ENCODE measurements around the gene PLS1.
"Not testable (repeated sequence)": the region's sequence is repeated elsewhere in the genome, so short reads cannot be mapped to it uniquely, and the experiment has no call there.

The PLS1 gene

GRCh38 chr3:142597906-142598305 is 1.7 kb downstream of the PLS1 start:
- no peak for DNase-seq

- DNase-seq, result no peak
Observed at GRCh38 chr3:142601713-142602112, 5.5 kb downstream of the PLS1 start.

- DNase-seq, result no peak
Observed at GRCh38 chr3:142602619-142603385, 6.6 kb downstream of the PLS1 start.

- not testable (repeated sequence) for DNase-seq
Observed at GRCh38 chr3:142603386-142603705, 7.2 kb downstream of the PLS1 start.

- no peak for DNase-seq
Observed at GRCh38 chr3:142604940-142605339, 8.7 kb downstream of the PLS1 start.

GRCh38 chr3:142608631-142609030 is 12.4 kb downstream of the PLS1 start:
- DNase-seq, result no peak

GRCh38 chr3:142609136-142609535 is 12.9 kb downstream of the PLS1 start:
- no peak for DNase-seq

GRCh38 chr3:142611206-142611605 is 15.0 kb downstream of the PLS1 start:
- DNase-seq, result no peak

GRCh38 chr3:142613491-142613890 is 17.3 kb downstream of the PLS1 start:
- no peak for DNase-seq

GRCh38 chr3:142614059-142614626 is 17.9 kb downstream of the PLS1 start:
- no peak for DNase-seq

GRCh38 chr3:142615171-142615570 is 19.0 kb downstream of the PLS1 start:
- no peak for DNase-seq

- DNase-seq, result peak; percentile 59
Observed at GRCh38 chr3:142618917-142619461, 22.8 kb downstream of the PLS1 start.

- DNase-seq, result no peak
Observed at GRCh38 chr3:142622405-142622804, 26.2 kb downstream of the PLS1 start.

- no peak for DNase-seq
Observed at GRCh38 chr3:142623194-142623593, 27.0 kb downstream of the PLS1 start.

GRCh38 chr3:142624341-142625152 is 28.4 kb downstream of the PLS1 start:
- DNase-seq, result no peak

- DNase-seq, result no peak
Observed at GRCh38 chr3:142625153-142625440, 28.9 kb downstream of the PLS1 start.

GRCh38 chr3:142626971-142627370 is 30.8 kb downstream of the PLS1 start:
- no peak for DNase-seq

GRCh38 chr3:142628801-142629200 is 32.6 kb downstream of the PLS1 start:
- DNase-seq, result no peak

- no peak for DNase-seq
Observed at GRCh38 chr3:142633073-142633472, 36.9 kb downstream of the PLS1 start.

- no peak for DNase-seq
Observed at GRCh38 chr3:142636050-142636449, 39.9 kb downstream of the PLS1 start.

- no peak for DNase-seq
Observed at GRCh38 chr3:142636664-142637063, 40.5 kb downstream of the PLS1 start.

GRCh38 chr3:142638291-142638690 is 42.1 kb downstream of the PLS1 start:
- DNase-seq, result no peak

GRCh38 chr3:142641504-142641903 is 45.3 kb downstream of the PLS1 start:
- no peak for DNase-seq

GRCh38 chr3:142642956-142643355 is 46.8 kb downstream of the PLS1 start:
- DNase-seq, result no peak
